Prostate gland (tissue), 2 donors: ENCODE data around the gene DRC7.

ENCODE experiments used
- CTCF ChIP-seq, 4 experiments: fragments of 200-600 bp in 2 of 4; fragments of 450-650 bp in 2 of 4; sonication (generic) in 2 of 4; IDR thresholded peaks; 1 replicate in 3 of 4; 2 replicates in 1 of 4; pipeline ENCODE4 v1.5.1; 2016 to 2019; ENCODE audit warnings: antibody characterized with exemption in 4 of 4, mild to moderate bottlenecking in 2 of 4, moderate library complexity in 2 of 4
- POLR2A ChIP-seq: fragments of 450-650 bp; IDR thresholded peaks from one replicate; pipeline ENCODE4 v1.6.1; 2016; ENCODE audit warnings: antibody characterized with exemption, mild to moderate bottlenecking
- POLR2AphosphoS5 ChIP-seq: sonication (generic); formaldehyde crosslinking; IDR thresholded peaks from one replicate; pipeline ENCODE4 v1.6.1; 2017; ENCODE audit warnings: antibody characterized with exemption

GRCh38 chr16:57703416-57704010 lies 8.9 kb downstream of the DRC7 start:
- TF ChIP-seq CTCF (IDR thresholded peaks at IDR 0.05) (no peak), POLR2A (no peak), POLR2AphosphoS5 (no peak)
